GM18520 (cell line): ENCODE results near the gene TUSC7.

Experiments used
- ATAC-seq: cut with Tn5 transposase; IDR thresholded peaks from one replicate; pipeline ENCODE4 v1.9.1; 2021; ENCODE audit not compliant: unreplicated experiment

TUSC7 gene

GRCh38 chr3:116709479-116709878 is at the start of gene TUSC7:
Gene TUSC7 (plus strand): TSS chr3:116709779.
- ATAC-seq = no peak

GRCh38 chr3:116661196-116661595 is 48.4 kb upstream of the TUSC7 start:
- ATAC-seq = no peak

GRCh38 chr3:116663161-116664110 is 46.1 kb upstream of the TUSC7 start:
- ATAC-seq = no peak

- ATAC-seq = no peak
These were observed 42.3 kb upstream of the TUSC7 start for GRCh38 chr3:116667324-116667723.

- ATAC-seq = no peak
These were observed 41.8 kb upstream of the TUSC7 start for GRCh38 chr3:116667791-116668190.

- no peak for ATAC-seq
These were observed 40.0 kb upstream of the TUSC7 start for GRCh38 chr3:116669576-116669975.

- no peak for ATAC-seq
These were observed 38.4 kb upstream of the TUSC7 start for GRCh38 chr3:116671151-116671550.

GRCh38 chr3:116678853-116679252 is 30.7 kb upstream of the TUSC7 start:
- ATAC-seq = no peak

GRCh38 chr3:116691041-116691440 is 18.5 kb upstream of the TUSC7 start:
- ATAC-seq = no peak

- no peak for ATAC-seq
These were observed 8.5 kb upstream of the TUSC7 start for GRCh38 chr3:116701070-116701469.

GRCh38 chr3:116702334-116702733 is 7.2 kb upstream of the TUSC7 start:
- no peak for ATAC-seq

- ATAC-seq = no peak
These were observed 2.0 kb upstream of the TUSC7 start for GRCh38 chr3:116707531-116707930.

- no peak for ATAC-seq
These were observed 6.9 kb downstream of the TUSC7 start for GRCh38 chr3:116716490-116716889.

- no peak for ATAC-seq
These were observed 8.0 kb downstream of the TUSC7 start for GRCh38 chr3:116717566-116717965.

- ATAC-seq = no peak
These were observed 18.9 kb downstream of the TUSC7 start for GRCh38 chr3:116728454-116728853.

- no peak for ATAC-seq
These were observed 24.7 kb downstream of the TUSC7 start for GRCh38 chr3:116734243-116734642.

- ATAC-seq = no peak
These were observed 30.1 kb downstream of the TUSC7 start for GRCh38 chr3:116739678-116740077.

- ATAC-seq = no peak
These were observed 30.7 kb downstream of the TUSC7 start for GRCh38 chr3:116740293-116740692.

- ATAC-seq = no peak
These were observed 31.9 kb downstream of the TUSC7 start for GRCh38 chr3:116741467-116741866.

- no peak for ATAC-seq
These were observed 33.5 kb downstream of the TUSC7 start for GRCh38 chr3:116743062-116743461.

GRCh38 chr3:116749388-116749787 is 39.8 kb downstream of the TUSC7 start:
- ATAC-seq = no peak

GRCh38 chr3:116757315-116757714 is 47.7 kb downstream of the TUSC7 start:
- no peak for ATAC-seq

- no peak for ATAC-seq
These were observed 49.7 kb downstream of the TUSC7 start for GRCh38 chr3:116759316-116759715.
